GM18951 (cell line): Measurements from ENCODE around the gene LZTS3.
"Not testable (repeated sequence)": the region's sequence is repeated elsewhere in the genome, so short reads cannot be mapped to it uniquely, and the experiment has no call there.

Experiments used
- POLR2A ChIP-seq: IDR thresholded peaks from 4 replicates; pipeline ENCODE4 v1.6.1; 2011; ENCODE audit warnings: mild to moderate bottlenecking; ENCODE audit not compliant: insufficient read length, insufficient read depth; ENCODE audit errors: extremely low read depth
- in situ Hi-C: fragments of 300-500 bp; cut with MboI; formaldehyde crosslinking; loops from one replicate; pipeline ENCODE4 v1.12.0; 2022; ENCODE audit warnings: low sequenced_read_pairs, mixed read lengths, inconsistent platforms; ENCODE audit not compliant: unreplicated experiment

The LZTS3 gene

DNA sequence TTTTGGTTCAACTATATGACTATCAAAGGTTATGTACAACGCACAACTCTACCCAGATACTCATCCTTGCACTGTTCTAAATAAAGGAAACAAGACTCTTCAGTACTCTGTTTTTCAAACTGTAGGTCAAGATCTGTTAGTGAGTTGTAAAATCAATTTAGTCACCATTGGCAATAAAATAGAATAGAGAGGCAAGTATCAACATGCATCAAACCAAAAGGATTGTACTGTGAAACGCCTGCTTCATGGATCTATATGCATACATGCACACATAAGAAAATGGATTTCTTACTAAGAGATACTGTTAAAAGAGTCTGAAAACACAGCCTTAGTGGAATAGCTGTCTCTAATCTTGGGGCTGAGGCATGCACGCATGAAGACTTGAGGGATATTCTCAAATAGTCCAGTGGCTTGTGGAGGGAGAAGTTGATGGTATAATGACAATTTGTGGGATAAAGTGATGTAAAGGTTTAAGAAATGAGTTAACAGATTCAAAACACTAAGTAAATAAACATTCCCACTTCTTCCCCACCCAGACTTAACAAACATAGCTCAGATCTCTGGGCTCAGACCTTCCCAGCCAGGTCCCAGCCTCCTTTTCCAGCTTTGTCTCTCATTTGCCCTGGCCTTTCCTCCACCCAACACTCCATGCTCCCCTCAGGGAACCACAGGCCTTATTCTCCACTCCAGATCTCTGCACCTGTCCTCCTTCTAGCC, 10.7 kb upstream of the LZTS3 start:
- in situ Hi-C loops = no loop called here
- no peak for TF ChIP-seq POLR2A

DNA sequence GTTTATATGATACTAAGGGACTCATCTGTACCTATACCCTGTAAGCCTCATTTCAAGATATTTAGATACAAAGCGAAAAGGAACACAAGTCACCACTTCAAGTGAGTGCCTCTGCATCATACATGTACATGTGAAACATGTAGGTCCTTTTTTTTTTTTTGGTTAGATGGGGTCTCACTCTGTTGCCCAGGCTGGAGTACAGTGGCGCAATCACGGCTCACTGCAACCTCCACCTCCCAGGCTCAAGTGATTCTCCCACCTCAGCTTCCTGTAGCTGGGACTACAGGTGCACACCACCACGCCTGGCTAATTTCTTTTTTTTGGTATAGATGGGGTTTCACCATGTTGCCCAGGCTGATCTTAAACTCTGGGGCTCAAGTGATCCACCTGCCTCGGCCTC, 9.1 kb upstream of the LZTS3 start:
- in situ Hi-C loops = not testable (repeated sequence)

DNA sequence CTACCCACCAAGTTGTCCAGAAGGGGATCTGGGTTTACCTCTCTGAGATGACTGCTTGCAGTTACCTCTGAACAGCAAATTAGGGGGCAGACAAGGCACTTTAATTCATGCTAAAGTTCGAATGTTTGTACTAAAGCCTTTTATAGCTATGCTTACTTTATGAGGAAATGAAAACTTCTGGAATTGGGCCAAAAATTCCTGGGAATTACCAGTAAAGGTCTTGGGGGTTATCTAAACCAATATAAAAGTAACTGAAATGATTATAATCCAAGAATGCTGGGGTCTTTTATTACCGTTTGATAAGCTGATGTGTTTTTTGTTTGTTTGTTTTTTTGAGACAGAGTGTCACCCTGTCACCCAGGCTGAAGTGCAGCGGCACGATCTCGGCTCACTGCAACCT, 7.9 kb upstream of the LZTS3 start:
- in situ Hi-C loops = no loop called here
- no peak for TF ChIP-seq POLR2A

DNA sequence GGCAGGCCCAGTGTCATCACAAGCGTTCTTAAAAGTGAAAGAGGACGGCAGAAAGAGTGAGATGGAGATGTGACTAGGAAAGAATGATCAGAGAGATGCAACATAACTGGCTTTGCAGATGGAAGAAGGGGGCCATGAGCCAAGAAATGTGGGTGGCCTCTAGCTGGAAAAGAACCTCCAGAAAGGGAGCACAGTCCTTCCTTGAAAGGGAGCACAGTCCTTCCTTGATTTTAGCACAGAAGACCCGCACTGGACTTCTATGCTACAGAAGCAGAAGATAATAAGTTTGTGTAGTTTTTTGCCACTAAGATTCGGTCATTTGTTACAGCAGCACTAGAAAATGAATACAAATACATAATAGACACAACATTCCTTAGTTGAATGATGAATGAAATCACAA, 7.0 kb upstream of the LZTS3 start:
- in situ Hi-C loops = no loop called here
- TF ChIP-seq POLR2A = no peak

DNA sequence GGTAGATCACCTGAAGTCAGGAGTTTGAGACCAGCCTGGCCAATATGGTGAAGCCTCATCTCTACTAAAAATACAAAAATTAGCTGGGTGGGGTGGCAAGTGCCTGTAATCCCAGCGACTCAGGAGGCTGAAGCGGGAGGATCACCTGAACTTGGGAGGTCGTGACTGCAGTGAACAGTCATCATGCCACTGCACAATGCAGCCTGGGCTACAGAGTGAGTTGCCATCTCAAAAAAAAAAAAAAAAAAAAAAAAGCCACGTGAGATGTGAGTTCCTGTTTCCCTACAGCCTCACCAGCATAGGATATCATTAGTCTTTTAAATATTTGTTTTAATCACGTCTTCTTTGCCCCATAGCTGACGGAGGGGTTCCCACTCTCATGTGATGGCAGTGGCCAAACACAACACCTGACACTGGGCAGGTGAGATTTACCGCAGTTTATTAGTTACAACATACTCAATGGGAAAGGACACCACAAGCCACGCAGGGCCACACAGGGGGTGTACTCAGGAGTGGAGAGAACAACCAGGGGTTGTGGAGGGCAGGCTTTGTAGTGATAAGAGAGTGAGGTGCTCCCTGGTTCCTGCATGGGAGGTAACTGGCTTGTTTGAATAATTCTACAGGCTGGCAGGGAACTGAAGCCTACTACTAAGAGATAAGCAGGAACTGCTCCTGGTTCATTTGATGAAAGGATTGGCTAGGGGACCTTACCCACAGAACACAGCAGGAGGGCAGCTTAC, 4.6 kb upstream of the LZTS3 start:
- no peak for TF ChIP-seq POLR2A
- in situ Hi-C loops = no loop called here

DNA sequence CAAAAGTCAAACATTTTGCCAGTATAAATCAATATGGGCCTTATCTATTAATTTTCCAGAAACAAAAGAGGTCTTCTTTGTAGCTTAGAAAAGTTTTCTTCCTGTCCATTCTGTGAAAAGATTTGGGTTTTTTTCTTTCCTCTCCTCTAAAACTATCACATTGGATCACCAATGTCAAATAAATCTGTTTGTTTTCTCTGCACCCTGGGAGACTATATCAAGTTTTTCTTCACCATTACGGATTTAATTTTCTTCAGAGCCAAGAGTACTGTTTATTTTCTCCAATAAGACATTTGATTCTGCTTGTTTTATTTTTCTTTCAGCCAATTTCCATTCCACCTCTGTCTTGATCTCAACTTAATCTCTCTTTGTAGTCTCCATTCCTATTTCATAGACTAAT, 1.9 kb upstream of the LZTS3 start:
- no peak for TF ChIP-seq POLR2A
- in situ Hi-C loops = no loop called here

DNA sequence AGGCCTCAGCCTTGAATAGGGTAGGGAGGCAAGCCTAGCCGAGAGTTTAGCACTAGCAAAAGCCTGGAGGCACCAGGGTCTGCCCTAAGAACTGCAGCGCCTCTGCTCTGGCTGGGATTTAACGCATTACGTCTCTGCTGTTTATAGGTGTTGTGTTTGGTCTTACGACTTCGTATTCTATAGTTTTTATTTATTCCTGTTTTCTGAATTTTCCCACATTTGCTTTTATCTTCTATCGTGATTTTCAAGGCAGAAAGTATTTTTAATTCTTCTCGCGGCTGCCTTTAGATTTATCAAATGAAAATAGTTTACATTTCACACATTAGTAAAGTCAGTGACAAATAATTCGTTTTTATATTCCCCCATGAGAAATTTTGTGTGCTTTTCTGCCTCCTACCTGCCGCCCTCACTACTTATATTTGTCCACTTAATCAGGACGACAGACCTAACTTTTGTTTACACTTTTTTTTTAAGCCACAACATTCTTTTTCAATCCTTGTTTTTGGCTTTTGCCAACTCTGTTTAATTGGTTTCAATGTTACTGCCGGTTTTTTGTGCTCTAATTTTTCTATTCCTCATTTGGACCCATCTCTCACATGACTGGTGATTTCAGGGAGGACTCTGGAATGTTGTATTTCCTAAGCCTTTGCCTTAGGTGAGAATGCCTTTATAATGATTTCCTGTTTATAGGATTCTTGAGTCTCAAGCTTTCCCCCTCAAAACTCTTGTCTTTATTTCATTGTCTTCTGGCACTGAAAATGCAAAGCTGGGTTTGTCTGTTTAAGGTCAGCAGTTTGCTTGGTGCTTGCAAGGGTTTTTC, 1.3 kb upstream of the LZTS3 start:
- no peak for TF ChIP-seq POLR2A
- in situ Hi-C loops = no loop called here

DNA sequence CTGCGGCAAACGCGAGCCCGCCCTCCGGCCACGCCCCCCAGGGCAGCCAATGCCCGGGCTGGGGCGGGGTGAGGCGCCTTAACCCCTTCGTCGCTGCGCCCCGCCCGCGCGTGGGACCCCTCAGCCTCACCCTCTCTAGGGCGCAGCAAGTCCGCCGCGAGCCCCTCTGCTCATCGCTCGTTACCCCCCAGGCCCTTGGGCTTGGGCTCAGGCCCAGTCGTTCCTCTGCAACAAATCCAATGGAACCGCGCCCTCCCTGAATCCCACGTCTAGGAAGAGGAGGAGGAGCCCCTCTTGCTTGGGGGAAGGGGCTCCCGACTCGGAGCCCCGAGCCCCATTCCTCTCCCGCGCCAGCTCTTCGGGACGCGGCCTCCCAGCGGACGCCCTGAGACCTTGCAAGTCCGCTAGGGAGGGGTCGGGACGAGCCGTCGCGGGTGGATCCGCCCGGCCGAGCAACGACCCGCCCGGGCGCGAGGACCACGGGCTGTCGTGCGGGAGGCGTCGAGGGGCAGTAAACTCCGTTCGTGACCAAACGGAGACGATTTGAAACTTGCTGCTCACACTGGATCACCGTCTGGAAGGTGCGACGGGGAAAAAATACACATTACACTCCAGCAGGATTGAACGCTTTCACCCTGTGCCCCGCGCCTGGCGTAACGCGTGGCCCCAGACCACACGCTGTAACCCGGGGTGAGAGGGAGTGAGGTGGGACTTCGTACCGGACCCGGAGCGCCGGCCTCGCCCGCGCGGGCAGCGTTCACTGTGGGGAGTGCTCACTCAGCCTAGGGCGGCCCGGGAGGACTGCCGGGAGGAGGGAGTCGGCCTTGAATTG, 477 bp upstream of the LZTS3 start:
- in situ Hi-C loops = no loop called here
- TF ChIP-seq POLR2A = no peak

DNA sequence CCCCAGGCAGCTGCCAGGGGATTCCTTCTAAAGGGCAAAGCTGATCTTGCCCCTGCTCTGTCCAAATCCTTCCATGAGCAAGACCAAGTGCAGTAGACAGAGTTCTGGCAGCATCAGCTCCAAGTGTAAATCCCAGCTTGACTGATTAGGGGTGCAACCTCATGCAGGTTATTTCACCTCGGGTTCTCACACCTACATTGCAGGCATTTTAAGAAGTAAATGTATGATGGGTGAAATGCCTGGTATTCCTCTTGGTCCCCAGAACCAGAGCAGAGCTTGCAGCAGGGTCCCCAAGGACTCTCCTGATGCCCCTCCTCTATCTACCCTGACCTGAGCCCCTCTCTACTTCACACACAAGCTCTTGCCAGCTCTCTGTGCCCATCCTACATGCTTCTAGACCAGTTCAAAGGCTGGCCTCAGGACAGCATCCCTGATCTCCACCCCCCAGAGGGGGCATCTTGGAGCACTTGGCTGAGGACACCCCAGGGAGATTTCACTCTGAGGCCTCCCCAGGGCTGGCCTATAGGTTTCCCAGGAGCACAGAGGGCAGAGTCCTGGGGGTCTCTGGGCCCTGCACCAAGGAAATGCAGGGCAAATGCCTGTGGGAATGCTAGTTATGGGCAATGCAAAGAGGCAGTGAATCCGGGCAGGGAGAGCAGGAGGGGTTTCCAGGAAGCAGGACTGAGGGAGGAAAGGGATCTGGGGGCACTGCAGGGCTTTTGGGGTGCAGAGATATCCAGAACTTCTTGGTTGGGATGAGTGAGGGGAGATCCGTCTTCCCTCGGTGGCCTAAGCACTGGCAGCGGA, 1.0 kb downstream of the LZTS3 start:
- TF ChIP-seq POLR2A = no peak
- in situ Hi-C loops = no loop called here

DNA sequence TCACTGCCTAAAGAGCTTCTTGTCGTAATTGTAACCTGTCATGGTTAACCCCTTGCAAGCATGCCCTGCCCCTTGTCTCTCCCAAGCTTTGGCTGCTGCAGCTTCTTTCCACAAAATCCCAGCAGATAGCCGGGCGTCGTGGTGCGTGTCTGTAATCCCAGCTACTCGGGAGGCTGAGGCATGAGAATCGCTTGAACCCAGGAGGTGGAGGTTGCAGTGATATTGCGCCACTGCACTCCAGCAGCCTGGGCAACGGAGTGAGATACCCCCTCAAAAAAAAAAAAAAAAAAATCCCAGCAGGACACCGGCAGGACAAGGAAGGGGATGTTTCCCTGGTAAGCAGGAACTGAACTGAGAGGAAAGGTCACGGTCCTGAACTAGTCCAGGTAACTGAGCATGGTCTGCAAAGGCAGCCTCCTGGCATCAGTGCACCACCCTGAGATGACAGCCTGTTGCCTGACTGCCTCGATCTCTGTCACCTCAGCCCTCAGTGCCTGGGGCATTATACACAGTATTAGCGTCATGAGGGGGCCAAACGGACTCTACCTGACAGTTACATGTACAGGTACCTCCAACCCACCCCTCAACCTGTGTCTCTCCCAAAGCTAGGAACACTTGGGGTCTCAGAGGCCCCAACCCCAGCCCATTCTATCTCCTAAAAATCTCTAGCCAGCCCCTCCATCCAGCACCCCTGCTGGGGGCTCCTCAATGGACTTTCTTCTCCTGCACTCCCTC, 1.8 kb downstream of the LZTS3 start:
- no peak for TF ChIP-seq POLR2A
- in situ Hi-C loops = no loop called here

DNA sequence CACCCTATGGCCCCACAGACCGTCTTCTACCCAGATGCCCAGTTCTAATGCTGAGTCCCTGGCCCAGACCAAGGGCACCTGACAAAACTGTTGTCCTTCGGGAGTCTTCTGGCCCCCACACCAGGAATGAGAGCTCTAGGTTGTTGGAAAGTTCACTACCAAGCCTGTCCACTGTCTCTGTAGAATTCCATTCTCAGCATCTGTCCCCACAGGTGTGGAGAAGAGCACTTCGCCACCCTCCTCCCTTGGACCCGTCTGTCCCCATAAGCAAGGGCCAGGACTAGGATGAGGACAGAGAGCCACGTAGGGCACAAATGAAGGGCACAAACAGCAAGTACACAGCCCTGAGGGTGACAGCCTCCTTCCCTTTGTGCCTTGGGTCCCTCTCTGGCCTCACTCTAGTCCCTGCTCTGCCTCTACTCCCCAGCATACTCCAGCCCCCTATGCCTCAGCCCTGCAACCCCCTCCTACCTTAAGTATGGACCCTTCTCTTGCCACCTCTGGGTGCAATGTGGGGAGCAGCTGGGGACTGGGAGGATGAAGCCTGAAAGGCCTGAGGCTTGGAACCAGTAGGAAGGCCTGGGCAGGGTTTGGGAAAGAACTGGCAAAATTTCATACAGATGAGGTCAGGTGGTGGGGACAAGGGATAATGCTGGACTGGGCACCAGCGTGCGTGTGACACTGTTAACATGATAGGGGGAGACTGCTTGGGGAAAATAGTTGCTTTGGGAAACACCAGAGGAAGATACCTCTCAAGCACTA, 4.3 kb downstream of the LZTS3 start:
- no peak for TF ChIP-seq POLR2A
- in situ Hi-C loops = no loop called here
